HS-27A (cell line): Measurements from ENCODE around the gene ENPP7.

Experiments
- DNase-seq: peaks from one replicate; pipeline ENCODE4 v3.0.0-alpha.2; 2012; ENCODE audit warnings: low read depth, missing footprints

The ENPP7 gene

DNA sequence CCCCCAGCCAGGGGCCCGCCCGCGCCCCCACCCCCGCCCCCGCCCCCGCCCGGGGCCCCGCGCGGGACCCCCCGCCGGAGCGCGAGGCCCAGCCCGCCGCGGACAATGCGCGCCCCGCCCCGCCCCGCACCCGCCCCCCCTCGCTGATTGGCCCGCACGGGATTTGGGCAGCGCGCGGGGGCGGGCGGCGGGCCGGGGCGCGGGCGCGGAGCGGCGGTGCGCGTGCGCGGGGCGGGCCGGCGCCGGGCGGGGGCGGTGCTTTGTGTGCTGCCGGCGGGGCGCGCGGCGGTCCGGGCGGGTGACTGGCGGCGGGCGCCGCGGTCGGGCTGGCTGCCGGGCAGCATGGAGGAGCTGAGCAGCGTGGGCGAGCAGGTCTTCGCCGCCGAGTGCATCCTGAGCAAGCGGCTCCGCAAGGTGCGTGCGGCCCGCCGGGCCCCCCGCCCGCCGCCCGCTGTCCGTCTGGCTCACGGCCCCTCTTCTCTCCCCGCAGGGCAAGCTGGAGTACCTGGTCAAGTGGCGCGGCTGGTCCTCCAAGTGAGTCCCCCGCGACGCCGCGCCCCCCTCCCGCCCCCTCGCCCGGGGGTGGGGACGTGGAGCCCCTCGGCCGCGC, 47.3 kb downstream of the ENPP7 start, which contains the start of gene CBX2:
Gene CBX2, plus strand, starts transcription at position 255 of the 610 bp plus-strand sequence. Its CDS starts 88 bp downstream, at position 343.
- no peak for DNase-seq

DNA sequence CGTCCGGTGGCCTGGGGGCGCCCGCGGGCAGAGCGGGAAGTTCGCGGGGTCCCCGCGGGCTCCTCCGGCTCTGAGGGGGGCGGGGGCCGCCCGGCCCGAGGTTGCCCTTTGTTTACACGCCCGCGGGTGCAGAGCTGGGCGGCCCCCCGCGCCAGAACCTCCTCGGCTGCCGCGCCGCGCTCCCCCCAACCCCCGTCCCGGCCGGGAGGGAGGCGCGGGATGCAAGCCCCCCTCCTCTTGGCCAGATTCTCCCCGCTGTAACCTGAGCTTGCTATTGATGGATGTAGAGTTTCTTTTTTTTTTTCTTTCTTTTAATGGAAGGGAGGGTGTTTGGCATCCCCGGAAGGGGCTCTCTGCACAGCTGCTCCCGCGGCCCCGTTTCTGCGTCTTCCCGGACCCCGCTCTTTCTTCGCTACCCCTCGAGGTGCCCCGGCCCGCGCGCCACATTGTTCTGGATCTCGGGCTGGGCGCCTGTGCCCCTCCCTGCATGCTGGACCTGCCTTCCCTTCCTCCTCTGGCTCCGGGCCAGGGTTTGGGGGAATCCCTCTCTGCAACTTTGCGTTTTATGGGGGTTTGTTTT, 47.9 kb downstream of the ENPP7 start:
- no peak for DNase-seq

DNA sequence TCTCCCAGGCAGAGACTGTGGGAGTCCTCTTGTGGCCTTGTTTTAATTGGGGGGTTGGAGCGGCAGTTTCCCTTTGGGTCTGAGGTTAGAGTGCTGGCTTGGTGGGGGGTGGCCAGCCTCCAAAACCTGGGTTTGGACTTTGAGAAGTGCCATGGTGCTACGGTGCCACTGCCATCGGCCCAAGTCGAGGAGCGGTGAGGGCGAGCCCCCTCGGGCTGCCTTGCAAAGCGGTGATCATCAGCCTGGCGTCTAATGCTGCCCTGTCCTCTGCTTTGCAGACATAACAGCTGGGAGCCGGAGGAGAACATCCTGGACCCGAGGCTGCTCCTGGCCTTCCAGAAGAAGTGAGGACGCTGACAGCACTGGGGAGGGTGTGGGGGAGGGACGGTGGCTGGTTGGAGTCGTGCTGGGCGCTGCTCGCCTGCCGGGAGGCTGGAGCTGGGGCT, 48.4 kb downstream of the ENPP7 start:
- no peak for DNase-seq

DNA sequence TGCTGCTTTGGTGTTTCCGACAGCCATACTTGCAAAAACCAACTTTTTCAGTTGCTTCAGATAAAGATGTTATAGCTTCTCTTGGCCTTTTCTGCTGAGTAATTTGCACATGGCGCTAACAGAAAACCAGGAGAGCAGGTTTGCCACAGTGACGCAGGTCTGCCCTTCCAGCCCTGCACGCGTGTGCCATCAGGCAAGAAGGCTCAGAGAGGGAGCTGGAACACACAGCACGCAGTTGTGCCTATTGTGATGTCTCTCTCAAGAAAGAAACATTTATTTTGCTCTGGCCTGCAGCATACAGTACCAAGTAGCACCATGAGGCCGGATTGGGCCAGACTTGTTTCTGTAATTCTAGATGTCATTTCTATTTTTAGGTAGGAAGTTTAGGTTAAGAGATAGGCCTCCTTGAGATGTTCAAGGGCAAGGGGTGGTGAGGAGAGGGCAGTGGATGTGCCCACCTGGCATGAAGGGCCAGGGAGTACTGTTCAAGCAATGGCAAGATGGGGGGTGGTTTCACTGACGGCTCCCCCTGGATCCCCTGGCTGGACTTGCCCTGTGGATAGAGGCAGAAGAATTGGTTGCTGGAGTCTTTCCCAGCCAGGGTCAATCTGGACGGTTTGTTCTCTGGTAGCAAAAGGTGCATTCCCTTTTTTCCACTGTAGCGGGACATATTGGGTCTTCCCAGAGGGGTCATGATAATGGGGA, 49.1 kb downstream of the ENPP7 start:
- DNase-seq = no peak

DNA sequence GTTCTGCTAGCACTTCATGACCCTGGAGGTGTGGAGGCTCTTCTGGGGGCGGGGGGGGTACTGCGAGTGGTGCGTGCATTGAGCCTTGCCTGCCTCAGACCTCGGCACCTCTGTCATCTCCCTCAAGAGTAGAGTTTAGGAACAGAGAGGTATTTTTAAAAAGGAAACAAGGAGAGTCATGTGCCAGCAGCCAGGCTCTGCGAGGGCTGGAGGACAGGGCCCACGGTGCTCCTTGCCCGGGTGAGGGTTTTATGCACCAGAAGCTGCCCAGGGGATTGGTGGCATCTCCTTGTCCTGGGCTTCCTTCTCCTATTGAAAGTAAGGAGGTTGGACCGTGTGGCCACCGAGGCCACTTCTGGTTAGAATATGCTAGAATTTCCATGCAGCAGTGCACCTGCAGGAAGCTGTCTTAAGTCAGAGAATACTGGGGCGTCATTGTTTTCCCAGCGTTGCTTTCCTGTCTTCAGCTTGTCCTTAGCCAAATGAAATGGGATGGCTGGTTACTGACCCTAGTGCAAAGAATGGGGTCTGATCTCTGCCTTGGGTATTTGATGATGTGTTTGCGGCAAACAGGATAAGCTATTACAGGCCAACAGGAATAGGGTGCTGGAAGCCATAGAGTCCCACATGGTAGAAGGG, 50.4 kb downstream of the ENPP7 start:
- no peak for DNase-seq

DNA sequence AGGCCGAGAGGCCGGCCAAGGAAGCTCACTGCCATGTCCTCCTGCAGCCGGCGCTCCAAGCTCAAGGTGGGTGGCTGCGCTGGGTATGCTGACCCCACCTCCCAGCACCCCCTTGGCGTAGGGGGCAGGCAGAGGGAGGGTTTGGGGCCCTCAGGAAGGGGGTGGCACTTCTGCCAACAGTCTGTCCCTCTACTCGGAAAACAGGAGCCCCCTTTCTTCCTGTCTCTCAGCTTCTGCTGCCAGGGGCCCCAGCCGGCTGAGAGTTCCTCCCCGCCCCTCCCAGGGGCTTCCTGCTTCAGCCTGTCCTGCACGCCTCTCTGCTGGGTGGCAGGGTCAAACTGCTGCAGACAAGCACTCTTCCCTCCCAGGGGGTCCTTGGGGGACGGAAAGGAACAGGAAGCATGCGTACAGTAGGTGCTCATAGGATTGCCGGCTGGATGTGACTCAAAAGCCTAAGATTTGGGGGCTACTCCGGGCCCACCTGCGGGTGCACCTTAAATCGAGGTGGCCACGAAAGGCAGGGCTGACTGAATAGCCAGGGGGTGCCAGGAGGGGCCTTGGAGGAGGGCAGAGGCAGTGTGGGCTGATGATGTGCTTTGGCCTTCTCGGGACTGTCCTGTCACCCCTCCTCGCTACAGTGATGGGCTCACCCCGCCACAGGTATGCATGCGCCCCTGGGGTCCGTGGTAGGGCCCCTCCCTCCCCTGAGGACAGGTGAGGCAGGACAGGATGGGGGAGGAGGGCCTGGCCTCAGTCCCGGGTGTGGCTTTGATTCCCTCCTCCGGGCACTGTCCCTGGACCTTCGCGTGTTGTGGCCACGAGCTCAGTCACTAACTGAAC, 51.2 kb downstream of the ENPP7 start:
- DNase-seq = no peak

DNA sequence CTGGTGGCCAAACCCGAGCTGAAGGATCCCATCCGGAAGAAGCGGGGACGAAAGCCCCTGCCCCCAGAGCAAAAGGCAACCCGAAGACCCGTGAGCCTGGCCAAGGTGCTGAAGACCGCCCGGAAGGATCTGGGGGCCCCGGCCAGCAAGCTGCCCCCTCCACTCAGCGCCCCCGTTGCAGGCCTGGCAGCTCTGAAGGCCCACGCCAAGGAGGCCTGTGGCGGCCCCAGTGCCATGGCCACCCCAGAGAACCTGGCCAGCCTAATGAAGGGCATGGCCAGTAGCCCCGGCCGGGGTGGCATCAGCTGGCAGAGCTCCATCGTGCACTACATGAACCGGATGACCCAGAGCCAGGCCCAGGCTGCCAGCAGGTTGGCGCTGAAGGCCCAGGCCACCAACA, 53.1 kb downstream of the ENPP7 start:
- DNase-seq = no peak

DNA sequence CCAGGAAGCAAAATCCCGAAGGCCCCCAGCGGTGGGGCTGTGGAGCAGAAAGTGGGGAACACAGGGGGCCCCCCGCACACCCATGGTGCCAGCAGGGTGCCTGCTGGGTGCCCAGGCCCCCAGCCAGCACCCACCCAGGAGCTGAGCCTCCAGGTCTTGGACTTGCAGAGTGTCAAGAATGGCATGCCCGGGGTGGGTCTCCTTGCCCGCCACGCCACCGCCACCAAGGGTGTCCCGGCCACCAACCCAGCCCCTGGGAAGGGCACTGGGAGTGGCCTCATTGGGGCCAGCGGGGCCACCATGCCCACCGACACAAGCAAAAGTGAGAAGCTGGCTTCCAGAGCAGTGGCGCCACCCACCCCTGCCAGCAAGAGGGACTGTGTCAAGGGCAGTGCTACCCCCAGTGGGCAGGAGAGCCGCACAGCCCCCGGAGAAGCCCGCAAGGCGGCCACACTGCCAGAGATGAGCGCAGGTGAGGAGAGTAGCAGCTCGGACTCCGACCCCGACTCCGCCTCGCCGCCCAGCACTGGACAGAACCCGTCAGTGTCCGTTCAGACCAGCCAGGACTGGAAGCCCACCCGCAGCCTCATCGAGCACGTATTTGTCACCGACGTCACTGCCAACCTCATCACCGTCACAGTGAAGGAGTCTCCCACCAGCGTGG, 53.7 kb downstream of the ENPP7 start:
- no peak for DNase-seq

DNA sequence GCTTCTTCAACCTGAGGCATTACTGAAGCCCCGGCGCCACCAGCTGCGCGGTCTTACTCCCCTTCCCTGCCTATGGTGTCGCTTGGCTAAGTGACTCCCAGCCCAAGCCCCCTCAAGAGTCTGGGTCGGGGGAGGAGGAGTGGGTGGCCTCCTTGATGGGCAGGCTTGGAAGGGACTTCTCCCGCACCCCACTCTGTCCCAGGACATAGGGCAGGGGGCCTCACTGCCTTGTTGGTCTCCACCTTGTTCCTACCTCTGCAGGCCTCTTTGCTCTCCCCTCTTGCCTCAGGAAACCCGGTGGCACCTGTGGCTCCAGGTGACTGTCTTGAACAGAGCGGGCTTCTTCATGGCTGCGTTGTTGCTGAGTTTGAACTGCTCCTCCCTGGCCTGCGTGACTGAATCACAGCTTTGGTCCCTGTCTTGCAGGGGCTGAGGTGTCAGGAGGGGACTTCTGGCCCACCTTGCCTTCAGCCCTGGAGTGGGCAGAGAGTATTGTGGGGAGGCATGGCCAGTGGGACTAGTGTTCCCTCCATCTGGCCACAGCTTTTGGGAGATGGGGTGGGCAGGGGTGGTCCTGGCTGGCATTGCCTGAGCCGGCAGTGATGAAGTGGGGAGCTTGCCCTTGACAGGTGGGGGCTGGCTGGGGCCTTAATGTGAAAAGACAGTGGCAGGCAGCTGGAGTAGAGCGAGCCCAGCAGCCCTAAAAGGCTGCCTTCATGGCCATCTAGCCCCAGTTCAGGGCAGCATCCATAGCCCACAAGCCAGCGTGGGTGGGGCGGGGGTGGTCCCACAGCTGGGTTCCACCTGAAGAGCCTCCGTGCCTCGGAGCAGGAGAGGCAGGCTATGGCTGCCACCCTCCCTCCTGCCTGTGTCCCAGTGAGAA, 54.5 kb downstream of the ENPP7 start:
- DNase-seq = no peak

DNA sequence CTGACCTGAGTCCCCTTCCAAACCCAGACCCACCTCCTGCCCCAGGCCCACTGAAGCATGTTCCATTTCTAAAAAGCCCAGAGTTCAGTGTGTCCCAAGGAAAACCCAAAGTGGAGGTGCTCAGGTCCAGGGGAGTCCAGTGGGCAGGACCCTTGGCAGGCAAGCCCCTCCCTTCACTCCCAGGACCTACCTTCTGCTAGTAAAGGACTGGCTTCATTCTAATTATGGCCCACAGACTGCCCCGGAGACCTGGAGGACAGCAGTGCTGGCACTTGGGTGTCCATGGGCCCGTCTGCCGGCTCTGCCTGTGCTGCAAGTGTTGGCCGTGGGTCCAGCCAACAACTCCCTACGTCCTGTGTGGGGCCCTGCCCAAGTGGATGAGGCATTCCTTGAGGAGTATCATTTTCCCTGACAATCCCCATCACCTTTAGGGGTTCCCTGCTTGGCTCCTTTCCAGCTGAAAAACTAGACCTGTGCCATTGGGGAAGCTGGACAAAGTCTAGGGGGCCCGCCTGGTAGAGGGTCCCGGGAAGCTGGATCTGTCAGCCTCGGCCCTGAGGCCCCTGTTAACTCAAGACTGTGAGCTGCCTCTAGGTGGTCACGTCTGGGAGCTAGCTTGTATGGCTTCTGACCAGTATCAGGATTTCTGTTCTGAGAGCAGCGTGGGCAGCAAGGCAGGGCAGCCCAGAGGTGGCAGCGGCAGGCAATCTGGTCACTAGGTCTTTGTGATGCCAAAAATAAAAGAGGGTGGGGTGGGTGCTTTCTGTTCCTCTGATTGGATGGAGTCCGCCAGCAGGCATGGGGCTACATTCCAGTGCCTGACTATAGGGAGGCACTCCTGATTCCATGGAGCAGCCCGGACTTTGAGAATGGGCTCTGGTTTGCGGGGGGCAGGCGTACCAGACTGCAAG, 55.4 kb downstream of the ENPP7 start:
- no peak for DNase-seq

DNA sequence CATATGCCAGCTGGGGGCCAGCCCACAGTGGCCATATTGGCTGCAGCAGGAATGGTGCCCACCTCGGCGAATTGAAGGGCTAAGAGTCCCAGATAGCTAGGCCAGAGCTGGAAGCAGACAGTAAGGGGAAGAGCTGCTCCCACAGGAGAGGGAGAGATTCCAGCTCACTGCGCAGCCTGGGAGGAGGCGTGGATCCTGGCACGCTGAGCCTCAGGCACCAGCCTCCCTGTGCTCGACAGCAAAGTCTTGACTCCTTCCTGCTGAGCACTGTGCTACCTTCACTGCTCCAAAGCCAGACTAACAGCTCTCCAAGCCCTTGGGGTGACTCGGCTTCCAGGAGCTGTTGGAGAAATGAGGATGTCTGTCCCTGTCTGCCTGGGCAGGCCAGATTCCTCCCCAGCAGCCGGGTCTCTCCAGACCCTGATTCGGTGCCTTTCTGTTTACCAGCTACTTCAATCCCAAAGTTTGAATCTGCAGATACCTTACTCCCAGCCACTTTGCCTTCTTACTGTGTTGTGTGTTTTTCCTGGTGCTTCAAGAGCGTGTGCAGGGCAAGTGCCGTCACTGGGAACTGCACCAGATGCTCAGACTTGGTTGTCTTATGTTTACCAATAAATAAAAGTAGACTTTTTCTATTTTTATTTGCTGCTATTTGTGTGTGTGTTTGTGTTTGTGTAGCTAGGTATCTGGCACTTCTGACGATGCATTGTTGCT, 56.3 kb downstream of the ENPP7 start:
- no peak for DNase-seq

DNA sequence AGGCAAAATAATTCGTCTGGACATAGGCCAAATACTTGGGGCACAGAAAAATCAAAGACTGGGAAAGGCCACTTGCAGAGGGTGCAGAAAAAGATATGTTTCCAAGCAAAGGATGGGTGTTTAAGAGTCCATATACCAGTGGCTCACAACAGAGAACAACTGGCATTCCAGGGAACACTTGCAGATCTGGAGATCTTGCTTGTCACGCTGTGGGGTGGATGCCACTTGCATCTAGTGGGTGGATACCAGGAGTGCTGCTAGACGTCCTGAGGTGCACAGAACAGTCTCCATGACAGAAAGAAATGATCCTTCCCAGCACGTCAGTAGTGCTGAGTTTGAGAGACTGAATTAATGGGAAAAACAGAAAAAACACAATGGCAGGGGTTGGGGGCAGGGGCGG, 57.7 kb downstream of the ENPP7 start:
- DNase-seq = no peak

DNA sequence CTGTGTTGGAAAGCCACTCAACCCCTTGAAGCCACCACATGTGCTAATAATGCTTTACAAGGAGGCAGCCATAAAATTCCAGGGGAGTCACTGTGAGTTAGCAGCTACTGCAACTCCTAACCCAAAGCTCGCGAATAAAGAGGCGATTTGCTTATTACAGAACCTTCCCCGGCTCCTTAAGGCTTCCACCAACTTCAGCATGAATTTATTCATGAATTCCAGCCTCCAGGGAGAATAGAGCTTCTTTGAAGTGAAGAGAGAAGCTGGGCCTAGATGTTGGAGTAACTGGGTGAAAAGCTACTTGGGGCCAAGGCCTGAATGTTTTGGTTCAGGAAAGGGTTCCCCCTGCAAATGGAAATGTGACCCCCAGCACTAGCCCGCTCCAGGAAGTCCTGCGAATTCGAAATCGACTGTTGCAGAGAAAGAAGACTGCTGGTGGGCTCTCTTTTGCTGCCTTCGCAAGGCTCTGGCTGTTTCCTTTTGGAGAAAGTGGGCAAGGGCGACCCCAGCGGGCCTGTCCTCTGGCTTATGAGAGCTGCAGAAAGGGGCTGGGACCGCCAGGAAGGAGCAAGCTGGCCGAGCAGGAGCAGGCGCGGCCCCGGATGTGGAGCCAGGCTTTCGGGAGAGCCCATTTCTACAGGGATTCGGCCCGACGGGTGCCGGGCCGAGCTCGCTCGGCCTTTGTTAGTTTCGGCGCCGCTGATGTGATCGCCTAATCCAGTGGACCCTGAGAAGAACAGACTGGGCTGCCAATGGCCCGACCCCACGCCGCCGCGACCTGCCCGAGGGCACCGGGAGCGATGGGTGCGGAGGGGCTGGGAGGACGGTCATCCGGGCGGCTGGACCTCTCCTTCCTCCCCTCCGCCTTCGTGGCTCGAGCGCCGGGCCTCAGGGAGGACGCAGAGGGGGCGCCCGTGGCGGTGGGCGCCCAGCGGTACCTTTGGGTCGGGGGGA, 58.5 kb downstream of the ENPP7 start:
- DNase-seq = no peak

DNA sequence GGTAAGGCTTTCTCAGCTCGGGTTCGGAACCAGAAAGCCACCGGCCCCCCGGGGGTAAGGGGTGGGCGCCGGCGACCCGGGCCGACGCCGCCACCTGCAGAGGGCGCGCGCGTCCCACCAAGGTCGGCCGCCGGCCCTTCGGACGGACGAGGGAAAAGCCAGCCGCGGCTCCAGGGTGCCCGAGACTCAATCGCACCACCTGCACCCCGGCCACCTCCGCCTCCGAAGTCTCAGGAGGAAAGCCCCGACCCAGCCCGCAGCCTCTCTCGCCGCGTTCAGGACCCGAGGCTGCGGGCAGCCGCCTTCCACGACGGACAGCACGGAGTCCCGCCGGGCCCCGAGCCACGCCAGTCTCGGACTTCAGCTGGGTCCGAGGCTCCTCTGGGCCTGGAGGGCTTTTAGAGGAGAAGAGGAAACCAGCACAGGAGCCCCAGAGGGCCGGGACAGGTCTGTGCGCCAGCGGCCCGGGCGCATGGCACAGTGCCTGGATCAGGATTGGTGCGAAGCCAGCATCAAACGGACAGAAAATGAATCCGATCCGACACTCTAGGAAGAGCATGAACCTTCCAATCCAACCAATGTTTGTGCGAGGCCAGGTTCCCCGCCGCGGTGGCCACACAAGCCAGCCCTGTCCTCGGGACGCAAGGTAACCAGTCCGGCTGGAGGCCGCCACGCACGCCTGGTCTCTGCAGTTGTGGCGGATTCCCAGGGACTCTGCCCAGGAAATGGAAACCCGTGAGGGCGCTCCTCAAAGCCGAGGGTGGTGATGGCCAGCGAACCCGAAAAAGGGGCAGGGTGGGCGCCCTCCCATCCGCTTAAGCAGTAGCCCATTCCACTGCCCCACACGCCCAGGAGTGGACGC, 59.4 kb downstream of the ENPP7 start:
- DNase-seq = no peak

DNA sequence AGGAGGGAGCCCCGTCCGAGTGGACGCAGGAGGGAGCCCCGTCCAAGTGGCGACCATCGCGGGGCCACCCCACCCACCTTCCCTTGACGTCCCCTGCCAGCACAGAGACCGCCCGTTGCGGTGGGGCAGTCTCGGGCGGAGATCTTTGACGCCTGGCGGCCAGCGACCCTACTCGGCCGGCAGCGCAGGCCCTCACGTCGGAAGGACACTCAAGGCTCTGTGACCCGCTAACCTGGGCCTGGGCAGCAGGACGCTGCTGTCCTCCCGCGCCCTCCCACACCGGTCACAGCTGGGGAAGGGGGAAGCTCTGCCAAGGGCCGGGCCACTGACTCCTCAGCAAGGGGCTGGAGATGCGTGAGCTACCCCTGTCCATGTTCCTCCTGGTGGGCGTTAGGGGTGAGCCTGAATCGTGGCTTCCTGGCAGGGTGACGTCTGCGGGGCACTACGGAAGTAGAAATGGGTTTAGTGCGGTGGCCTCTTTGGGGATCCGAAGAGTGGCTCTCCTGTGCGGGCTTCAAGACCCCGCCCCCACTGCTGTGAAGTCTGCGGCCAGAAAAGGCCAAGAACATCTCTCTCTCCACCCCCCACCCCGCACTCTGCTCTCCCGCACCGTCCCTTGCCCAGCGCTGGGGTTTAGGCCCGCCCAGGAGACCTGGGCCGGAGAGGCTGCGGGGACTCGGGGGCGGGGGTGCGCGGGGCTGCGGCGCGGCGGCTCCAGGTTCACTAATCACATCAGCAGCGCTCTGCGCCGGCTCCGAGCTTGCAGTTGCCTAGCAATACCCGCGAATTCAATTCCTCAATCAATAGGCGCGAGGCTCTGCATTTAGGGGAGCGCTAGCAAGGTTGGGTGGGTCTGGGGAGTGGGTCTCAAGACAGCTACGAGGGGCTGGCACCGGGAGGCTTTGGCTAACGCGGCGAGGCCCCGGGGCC, 60.3 kb downstream of the ENPP7 start:
- no peak for DNase-seq
